ENCODE measurements around the gene DLG2.
A peak's percentile ranks its signal among the peaks of the same experiment; 100 is the strongest.
"Not testable (repeated sequence)": the region's sequence is repeated elsewhere in the genome, so short reads cannot be mapped to it uniquely, and the experiment has no call there.

The DLG2 gene

DNA sequence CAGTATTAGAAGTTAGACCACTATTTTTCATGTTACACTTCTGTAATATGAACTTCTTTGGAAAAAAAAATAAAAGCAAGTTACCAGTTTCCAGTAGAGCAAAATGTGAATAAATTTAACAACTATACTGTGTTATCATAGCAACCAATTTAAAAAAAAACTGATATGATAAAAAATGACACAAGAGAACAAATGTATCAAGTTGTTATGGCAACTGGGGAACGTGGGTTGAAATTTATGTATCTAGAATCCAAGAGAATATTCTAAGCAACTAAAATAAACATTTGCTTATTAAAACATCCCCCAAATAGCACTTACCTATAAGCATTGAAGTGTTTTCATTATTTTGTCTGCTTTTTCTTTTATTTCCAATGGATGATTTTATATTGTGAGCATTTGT, 442.4 kb downstream of the DLG2 start:
- DNase-seq: no peak

- peak; percentile 62 for DNase-seq
Measured at GRCh38 chr11:85182441-85183387, 444.4 kb downstream of the DLG2 start.

- DNase-seq: no peak
Measured at GRCh38 chr11:85180528-85180927, 446.6 kb downstream of the DLG2 start.

DNA sequence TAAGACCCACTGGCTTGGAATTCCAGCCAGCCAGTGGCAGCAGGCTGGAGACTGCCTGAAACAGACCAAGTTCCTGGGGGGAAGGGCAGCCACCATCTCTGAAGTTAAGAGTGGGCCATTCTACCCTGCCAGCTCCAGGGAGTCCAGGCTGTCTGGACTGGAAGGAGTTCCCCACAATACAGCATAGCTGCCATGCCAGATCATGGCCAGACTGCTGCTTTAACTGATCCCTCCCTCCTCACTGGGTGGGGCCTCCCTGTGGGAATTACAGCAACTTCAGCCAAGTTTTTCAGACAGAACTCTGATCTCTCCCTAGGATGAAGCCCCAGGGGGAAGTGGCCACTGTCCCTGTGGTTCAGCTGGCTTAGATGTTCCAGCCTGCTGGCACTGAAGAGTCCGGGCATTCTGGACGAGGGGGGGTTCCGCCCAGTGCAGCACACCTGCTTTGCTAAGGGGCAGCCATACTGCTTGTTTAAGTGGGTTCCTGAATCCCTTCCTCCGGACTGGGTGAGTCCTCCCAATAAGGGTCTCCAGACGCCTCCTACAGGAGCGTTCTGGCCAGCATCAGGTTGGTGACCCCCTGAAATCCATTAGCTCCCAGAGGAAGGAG, 455.4 kb downstream of the DLG2 start:
- DNase-seq: no peak

DNA sequence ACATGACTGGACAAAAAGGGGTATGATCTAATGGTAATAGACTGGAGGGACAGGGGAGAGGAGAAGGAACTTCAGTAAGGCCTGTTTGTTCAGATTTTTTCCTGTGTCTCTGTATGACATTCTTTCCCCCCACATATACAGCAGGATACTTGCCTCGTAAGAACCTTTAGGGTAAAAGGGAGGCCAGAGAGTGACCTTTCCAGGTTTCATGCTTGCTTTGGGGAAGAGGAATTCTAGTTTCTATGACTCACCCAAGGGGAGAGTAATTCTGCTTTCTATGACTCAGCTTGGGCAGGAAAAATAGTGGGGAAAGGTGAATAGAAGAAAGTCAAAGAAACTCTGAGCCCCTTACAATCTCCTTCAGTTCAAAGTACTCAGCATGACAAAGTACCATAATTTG, 457.0 kb downstream of the DLG2 start:
- DNase-seq: no peak

DNA sequence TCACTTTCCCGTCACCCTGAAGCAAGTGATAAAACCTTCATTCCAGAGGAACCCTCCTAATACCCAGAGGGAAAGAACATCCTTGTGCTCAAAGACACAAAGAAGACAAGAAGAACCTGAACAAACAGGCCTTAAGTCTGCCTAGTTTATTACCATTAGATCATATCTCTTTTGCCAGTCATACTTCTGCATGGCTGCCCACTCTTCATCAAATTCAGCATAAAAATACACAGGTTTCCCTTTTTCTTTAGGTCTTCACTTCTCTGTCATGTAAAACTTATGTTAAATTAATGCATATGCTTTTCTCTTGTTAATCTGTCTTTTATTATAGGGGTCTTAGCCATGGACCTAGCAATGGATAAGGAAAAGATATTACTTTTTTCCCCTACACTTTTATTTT, 459.7 kb downstream of the DLG2 start:
- no peak for DNase-seq

GRCh38 chr11:85167038-85167437, 460.1 kb downstream of the DLG2 start:
- no peak for DNase-seq

DNA sequence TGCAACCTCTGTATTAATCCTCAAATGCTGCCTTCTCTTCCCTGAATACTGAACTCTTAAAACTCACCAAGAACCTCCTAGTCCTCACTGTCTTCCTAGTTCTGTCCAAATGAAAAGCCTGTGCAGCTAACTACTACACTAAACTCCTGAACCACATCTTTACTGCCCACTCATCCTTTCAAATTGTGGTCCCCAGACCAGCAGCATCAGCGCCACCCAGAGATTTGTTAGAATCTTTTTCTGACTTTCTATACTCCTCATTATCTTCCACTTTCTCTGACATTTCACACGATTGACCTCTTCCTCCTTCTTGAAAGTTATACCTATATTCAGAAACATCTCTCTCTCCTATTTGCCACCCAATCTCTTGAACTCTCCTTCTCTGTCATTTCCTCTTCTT, 461.3 kb downstream of the DLG2 start:
- DNase-seq: no peak

- DNase-seq: no peak
Measured at GRCh38 chr11:85164743-85165142, 462.4 kb downstream of the DLG2 start.

GRCh38 chr11:85154294-85154693, 472.9 kb downstream of the DLG2 start:
- no peak for DNase-seq

DNA sequence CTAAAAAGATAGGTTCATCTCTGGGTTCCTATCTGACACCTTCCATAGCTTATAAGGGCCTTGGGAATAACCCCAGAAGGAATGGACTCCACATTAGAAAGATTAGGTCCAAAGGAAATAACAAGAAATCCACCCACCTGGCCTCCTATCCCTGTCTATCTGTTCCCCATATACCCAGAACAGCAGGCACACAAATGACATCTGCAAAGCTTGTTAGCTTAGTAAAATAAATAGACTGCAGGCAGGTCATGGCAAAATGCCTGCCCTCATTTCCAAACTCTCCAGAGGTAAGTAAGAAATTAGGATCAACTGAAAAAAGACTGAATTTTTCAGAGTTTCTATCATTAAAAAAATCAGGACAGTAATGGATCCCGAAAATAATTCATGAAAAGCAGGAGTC, 489.5 kb downstream of the DLG2 start:
- DNase-seq: peak; percentile 19 to 57

DNA sequence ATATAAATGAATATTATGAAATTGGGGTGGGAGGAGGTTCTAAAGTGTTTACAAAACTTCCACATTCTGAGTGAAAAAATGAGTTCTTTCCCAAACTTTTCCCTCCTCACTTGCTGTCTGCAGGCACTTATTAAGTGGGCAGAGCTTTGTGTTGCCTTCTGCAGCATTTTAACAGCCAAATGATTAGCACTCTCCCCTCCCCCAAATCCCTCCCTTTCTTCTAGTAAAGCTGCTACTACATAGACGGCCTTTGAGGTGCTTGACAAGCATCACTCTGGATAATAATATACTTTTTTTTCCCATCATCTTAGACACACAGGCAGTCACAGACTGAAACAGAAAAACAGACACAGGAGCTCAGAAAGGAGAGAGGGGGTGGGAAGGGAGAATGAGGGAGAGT, 493.5 kb downstream of the DLG2 start:
- no peak for DNase-seq

DNA sequence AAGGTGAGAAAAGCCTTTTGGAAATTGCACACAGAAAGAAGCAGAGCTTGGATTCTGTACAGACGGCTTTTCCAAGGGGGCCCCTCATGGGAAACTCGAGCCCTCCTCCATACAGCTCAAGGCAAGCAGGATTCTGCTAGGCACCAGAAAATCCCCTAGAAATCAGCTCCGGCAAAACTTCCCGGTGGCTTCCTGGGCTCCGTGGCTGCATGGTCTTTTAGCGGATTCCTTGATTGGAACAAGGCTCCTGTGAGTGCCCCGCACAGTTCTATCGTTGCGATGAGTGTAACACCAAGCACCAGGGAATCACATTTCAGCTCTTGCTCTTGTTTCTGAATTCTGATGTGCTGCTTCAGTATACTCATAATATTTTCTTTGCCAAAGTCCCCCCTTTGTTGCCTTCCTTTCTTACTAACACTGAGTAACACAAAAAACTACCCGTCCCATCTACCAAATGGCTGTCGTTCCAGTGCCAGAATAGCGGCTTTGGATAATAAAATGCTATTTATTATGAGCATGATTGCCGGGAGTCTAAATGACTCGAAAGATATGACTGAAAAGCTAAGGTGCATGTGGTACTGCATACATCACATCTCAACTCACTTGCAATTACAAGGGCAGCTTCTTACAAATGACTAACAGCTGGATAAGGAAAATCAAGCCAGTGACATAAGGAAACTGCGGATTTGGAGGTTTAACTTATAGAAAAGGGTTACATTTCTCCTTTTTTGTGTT, 494.1 kb downstream of the DLG2 start:
- DNase-seq: no peak

- peak in 1 of 2 experiments; percentile 5 for DNase-seq
Measured at GRCh38 chr11:85127349-85127748, 499.8 kb downstream of the DLG2 start.

DNA sequence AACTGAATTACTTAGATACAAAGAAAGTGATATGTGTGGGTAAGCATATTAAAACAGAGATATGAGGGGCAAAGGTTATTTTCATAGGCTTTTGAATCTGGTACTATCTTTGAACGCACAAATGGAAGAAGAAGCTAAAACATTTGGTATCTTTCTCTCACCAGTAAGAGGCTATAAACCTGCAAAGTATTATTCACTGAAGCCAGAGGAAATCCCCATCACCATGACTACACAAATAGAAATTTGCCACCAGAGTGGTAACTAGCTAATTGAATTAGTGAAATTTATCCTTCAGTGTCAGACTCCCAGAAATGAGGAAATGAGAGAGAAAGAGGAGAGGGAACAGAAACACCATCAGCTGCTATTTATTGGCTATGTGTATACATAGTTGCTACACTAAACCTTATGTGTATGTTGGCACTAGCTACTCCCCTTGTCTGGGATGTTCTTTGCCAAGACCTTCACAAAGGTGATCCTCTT, 503.4 kb downstream of the DLG2 start:
- peak in 1 of 2 experiments; percentile 4 for DNase-seq

DNA sequence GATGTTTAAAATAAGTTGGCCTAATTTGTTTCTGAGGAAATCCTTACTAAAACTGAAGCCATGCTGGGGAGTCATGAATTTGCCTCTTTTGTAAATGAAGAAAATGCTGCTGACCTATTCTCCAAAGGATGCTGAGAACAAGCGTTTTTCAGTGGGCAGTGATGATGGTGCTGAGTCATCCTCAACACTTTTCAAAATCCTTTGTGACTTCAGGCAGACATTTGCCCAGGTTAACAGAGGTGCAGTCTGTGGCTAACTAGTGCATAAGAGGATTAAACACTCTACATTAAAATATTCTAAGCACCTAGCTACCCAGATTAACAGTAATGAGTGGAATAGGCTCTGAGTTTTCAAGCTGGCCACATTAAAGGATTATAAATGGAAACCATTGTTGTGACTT, 509.0 kb downstream of the DLG2 start:
- no peak for DNase-seq

DNA sequence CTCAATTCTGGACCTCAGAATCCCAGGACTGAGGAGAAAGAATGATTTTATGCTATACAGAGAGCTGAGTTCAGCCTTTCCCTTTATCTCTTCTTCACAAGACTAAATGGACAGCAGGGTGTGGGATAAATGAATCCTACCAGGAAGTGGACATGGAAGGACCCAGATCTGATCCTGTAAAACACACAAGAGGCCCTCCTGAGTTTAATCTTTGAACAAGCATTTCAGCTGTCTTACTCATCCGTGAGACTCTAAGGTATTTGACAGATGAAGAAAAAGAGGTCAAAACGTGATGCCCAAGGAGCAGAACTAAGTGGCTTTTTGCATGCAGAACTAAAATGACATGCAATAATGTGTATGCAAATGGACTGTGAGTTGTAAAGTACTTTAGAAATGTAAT, 511.3 kb downstream of the DLG2 start:
- DNase-seq: no peak

GRCh38 chr11:85114786-85115185, 512.4 kb downstream of the DLG2 start:
- DNase-seq: no peak

DNA sequence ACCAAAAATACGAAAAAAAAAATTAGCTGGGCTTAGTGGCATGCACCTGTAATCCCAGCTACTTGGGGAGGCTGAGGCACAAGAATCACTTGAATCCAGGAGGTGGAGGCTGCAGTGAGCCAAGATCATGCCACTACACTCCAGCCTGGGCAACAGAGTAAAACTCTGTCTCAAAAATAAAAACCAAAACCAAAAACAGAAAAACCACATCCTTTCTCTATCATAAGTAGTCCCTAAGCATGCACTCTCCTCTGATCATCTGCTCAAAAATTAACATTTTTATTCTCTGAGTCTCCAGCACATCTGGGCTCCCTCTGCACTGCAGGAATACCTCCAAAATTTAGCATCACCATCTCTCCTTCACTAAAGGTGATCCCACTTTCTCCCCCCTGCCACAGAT, 516.9 kb downstream of the DLG2 start:
- not testable (repeated sequence) for DNase-seq

DNA sequence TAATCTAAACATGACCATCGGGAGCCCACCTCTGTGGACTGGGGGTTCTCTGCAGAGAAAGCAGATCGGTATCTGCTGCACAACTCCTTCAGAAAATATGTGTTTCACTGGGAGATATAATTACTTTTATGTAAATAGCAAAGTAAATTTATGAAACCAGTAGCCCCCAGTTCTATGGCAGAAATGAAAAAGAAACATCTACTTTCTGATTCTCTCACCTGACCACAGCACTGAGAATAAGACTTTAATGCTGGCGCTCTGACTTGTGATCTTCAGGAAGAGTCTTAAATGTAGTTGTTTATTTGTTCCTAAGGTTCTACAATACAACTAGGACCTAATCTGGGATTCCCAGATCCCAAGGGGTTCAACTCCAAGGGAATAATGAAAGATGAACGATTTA, 518.0 kb downstream of the DLG2 start:
- DNase-seq: no peak

- no peak for DNase-seq
Measured at GRCh38 chr11:85105868-85106267, 521.3 kb downstream of the DLG2 start.

DNA sequence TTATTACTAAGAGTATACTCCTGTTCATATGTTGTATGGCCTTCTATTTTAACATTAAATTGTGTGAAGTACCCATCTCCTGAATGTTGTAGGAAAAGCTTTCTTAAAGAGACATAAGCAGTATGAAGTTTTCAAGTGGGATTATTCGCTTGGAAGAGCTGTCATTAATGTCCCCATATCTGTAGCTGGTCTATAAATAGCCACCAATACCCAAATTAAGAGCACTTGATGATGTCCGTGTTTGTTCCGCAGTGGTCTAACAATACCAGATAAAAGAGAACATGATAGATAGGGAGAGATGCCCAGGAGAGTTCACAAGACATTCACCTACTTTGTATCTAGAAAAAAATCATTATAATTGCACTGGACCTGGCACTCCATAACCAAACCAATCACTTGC, 527.6 kb downstream of the DLG2 start:
- no peak for DNase-seq

DNA sequence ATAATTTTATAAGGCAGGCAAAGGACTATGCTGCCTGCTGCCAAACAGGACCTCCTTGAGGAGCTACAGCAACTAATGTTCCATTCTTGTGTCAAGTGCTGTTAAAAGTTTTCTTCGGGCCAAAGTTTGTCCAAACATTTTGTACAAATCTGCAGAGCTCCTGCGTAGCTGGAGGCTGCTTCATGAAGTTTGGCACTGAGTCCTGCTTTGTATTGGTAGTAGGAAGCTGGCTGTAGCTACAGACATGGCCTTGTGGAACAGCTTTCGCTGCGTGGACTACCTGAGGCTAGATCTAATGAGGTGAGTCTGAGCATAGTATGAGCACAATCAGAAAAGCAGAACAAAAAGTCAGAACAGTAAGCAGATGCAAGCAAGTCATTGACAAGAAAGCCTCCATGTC, 528.1 kb downstream of the DLG2 start:
- DNase-seq: no peak

GRCh38 chr11:85096939-85097338, 530.2 kb downstream of the DLG2 start:
- no peak for DNase-seq
